Kasumi-1 (cell line): ENCODE data around the gene SULF2.

Experiments used
- DNase-seq, 2 experiments: peaks; one replicate each; lab custom pipeline; 2025; lab: John Stamatoyannopoulos, UW

SULF2 gene

GRCh38 chr20:47711046-47711752 is 74.1 kb downstream of the SULF2 start:
- DNase-seq: no peak

GRCh38 chr20:47710665-47711045 is 74.6 kb downstream of the SULF2 start:
- DNase-seq: peak; percentile 81 to 87

GRCh38 chr20:47708953-47709833 is 76.1 kb downstream of the SULF2 start:
- no peak for DNase-seq

GRCh38 chr20:47708140-47708807 is 77.0 kb downstream of the SULF2 start:
- DNase-seq: no peak

GRCh38 chr20:47706345-47706744 is 78.9 kb downstream of the SULF2 start:
- DNase-seq: no peak

- DNase-seq: no peak
These were observed 79.8 kb downstream of the SULF2 start for GRCh38 chr20:47705497-47705856.

GRCh38 chr20:47704746-47705496 is 80.4 kb downstream of the SULF2 start:
- DNase-seq: peak; percentile 38 to 44

GRCh38 chr20:47703748-47704147 is 81.5 kb downstream of the SULF2 start:
- no peak for DNase-seq

- no peak for DNase-seq
These were observed 83.7 kb downstream of the SULF2 start for GRCh38 chr20:47701612-47702011.

GRCh38 chr20:47700327-47700726 is 85.0 kb downstream of the SULF2 start:
- no peak for DNase-seq

GRCh38 chr20:47699818-47700217 is 85.5 kb downstream of the SULF2 start:
- no peak for DNase-seq

- DNase-seq: no peak
These were observed 87.1 kb downstream of the SULF2 start for GRCh38 chr20:47698142-47698541.

GRCh38 chr20:47696856-47697255 is 88.4 kb downstream of the SULF2 start:
- DNase-seq: no peak

- no peak for DNase-seq
These were observed 91.1 kb downstream of the SULF2 start for GRCh38 chr20:47694021-47694818.

- DNase-seq: peak; percentile 62
These were observed 93.7 kb downstream of the SULF2 start for GRCh38 chr20:47691625-47692024.

- DNase-seq: no peak
These were observed 95.5 kb downstream of the SULF2 start for GRCh38 chr20:47689731-47690130.

GRCh38 chr20:47688385-47689381 is 96.6 kb downstream of the SULF2 start:
- no peak for DNase-seq

- no peak for DNase-seq
These were observed 97.9 kb downstream of the SULF2 start for GRCh38 chr20:47687095-47687987.

- no peak for DNase-seq
These were observed 98.7 kb downstream of the SULF2 start for GRCh38 chr20:47686545-47686944.
